CD4-positive, alpha-beta T cell treated with Interleukin-21 for 1 hour (primary cell): Measurements from ENCODE around the gene CDC42EP5.
A peak's percentile ranks its signal among the peaks of the same experiment; 100 is the strongest.
"Not testable (repeated sequence)": the region's sequence is repeated elsewhere in the genome, so short reads cannot be mapped to it uniquely, and the experiment has no call there.

Experiments
- DNase-seq: peaks from one replicate; pipeline ENCODE4 v3.0.0-alpha.2; 2020

Gene CDC42EP5

GRCh38 chr19:54473071-54473891, at the start of gene CDC42EP5:
TSS of gene CDC42EP5 (minus strand) at chr19:54473296. CDS start at chr19:54465547, 7,749 bp downstream.
- DNase-seq = no peak

- no peak for DNase-seq
Measured at GRCh38 chr19:54521860-54522513, 48.9 kb upstream of the CDC42EP5 start.

- no peak for DNase-seq
Measured at GRCh38 chr19:54521022-54521859, 48.1 kb upstream of the CDC42EP5 start.

GRCh38 chr19:54518844-54519243, 45.7 kb upstream of the CDC42EP5 start:
- no peak for DNase-seq

GRCh38 chr19:54517483-54517882, 44.4 kb upstream of the CDC42EP5 start:
- peak; percentile 53 for DNase-seq

- no peak for DNase-seq
Measured at GRCh38 chr19:54515156-54515555, 42.1 kb upstream of the CDC42EP5 start.

GRCh38 chr19:54509200-54509940, 36.3 kb upstream of the CDC42EP5 start:
- not testable (repeated sequence) for DNase-seq

GRCh38 chr19:54508487-54508886, 35.4 kb upstream of the CDC42EP5 start:
- DNase-seq = not testable (repeated sequence)

GRCh38 chr19:54507824-54508223, 34.7 kb upstream of the CDC42EP5 start:
- no peak for DNase-seq

- not testable (repeated sequence) for DNase-seq
Measured at GRCh38 chr19:54507038-54507717, 34.1 kb upstream of the CDC42EP5 start.

GRCh38 chr19:54506079-54506478, 33.0 kb upstream of the CDC42EP5 start:
- DNase-seq = no peak

GRCh38 chr19:54505542-54505941, 32.4 kb upstream of the CDC42EP5 start:
- DNase-seq = not testable (repeated sequence)

GRCh38 chr19:54502518-54503048, 29.5 kb upstream of the CDC42EP5 start, which contains the start of gene LAIR2:
TSS of gene LAIR2 (plus strand) at chr19:54502831. CDS start at chr19:54502919, 88 bp downstream.
- peak; percentile 11 for DNase-seq

- not testable (repeated sequence) for DNase-seq
Measured at GRCh38 chr19:54498451-54498772, 25.3 kb upstream of the CDC42EP5 start.

- DNase-seq = peak; percentile 27
Measured at GRCh38 chr19:54497747-54498450, 24.8 kb upstream of the CDC42EP5 start.

- not testable (repeated sequence) for DNase-seq
Measured at GRCh38 chr19:54495284-54495683, 22.2 kb upstream of the CDC42EP5 start.

- no peak for DNase-seq
Measured at GRCh38 chr19:54493967-54494585, 21.0 kb upstream of the CDC42EP5 start.

GRCh38 chr19:54493056-54493455, 20.0 kb upstream of the CDC42EP5 start:
- not testable (repeated sequence) for DNase-seq

- no peak for DNase-seq
Measured at GRCh38 chr19:54492568-54492967, 19.5 kb upstream of the CDC42EP5 start.

GRCh38 chr19:54489766-54490165, 16.7 kb upstream of the CDC42EP5 start:
- no peak for DNase-seq
